ENCODE measurements around the gene EFCAB12. TPM values are rescaled to one million over a fixed set of nuclear protein-coding genes. Genes with fewer than 3 reads are reported as not detected.

Gene EFCAB12
- total RNA-seq, 2 donors from 2014 or later = 6.2 to 13.7 TPM

DNA sequence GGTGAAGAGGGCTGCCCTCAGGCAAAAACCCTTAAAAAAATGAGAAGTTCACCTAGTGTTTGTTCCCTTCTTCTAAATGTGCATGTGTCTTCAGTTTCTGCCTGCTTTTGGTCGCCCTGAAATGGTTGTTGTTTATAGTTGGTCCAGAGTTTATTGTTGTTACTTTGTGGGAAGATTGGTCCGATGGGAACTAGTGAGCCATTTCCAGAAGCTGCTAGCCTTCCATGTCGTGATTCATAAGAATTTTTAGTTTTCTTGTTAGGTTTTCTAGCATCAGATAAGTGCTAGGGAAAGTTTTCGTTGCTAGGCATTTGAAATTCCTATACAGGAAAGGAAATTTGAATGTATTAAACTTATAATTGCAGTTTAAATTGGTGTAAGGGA is 45.3 kb upstream of the EFCAB12 start:
- Histone ChIP-seq H3K27ac (no peak overlapping the region), H3K9me3 (no peaks in the 10 kb centered on the region), H3K27me3 (replicated peaks; ENCODE audit: insufficient read depth) (no peaks in the 10 kb centered on the region), H3K36me3 (no peaks in the 10 kb centered on the region), H3K4me3 (no peak overlapping the region), H3K4me1 (replicated peaks) (no peaks in the 10 kb centered on the region)
- intact Hi-C loops (cut with DNase I) = no loop called here
- no peak for TF ChIP-seq CTCF (IDR thresholded peaks at IDR 0.05)
- no peak for TF ChIP-seq POLR2AphosphoS5 (IDR thresholded peaks at IDR 0.05)
- TF ChIP-seq POLR2A (IDR thresholded peaks at IDR 0.05) = no peak
- no peak for DNase-seq (ENCODE audit: low spot score)
- 80% methylated on average over 4 of the region's 4 CpGs for WGBS

GRCh38 chr3:129473067-129473768 is 44.8 kb upstream of the EFCAB12 start:
- intact Hi-C loops (cut with DNase I) = no loop called here
- H3K36me3 ChIP-seq = no peaks in the 10 kb centered on the region
- WGBS = 83% methylated on average over 4 of the region's 4 CpGs
- no peak overlapping the region for H3K27ac ChIP-seq
- no peaks in the 10 kb centered on the region for H3K27me3 ChIP-seq (replicated peaks; ENCODE audit: insufficient read depth)
- no peak for DNase-seq (ENCODE audit: low spot score)
- H3K9me3 ChIP-seq = no peaks in the 10 kb centered on the region
- H3K4me3 ChIP-seq = no peak overlapping the region
- no peaks in the 10 kb centered on the region for H3K4me1 ChIP-seq (replicated peaks)
- TF ChIP-seq POLR2A (IDR thresholded peaks at IDR 0.05) (no peak), CTCF (IDR thresholded peaks at IDR 0.05) (no peak), POLR2AphosphoS5 (IDR thresholded peaks at IDR 0.05) (no peak)

DNA sequence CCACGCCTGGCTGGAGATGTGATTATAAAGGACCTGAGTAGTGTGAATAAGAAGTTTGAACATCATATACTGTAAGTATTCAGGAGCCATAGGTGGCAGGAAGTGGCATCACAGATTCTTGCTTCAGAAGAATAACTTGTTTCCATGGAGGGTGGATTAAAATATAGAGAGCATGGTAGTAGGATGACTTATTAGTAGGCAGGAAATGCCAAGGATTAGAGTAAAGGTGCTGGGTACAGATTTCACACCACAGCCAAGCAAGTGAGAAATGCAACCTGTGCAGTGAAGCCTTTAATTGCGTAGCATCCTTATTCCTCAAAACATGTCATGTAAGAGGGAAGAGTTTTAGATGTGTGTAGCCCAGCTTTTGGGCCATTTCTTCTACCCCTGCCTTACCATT is 42.4 kb upstream of the EFCAB12 start:
- Histone ChIP-seq H3K27me3 (replicated peaks; ENCODE audit: insufficient read depth) (no peaks in the 10 kb centered on the region), H3K4me3 (no peak overlapping the region), H3K27ac (no peak overlapping the region), H3K4me1 (replicated peaks) (no peaks in the 10 kb centered on the region), H3K36me3 (no peaks in the 10 kb centered on the region), H3K9me3 (no peaks in the 10 kb centered on the region)
- intact Hi-C loops (cut with DNase I) = no loop called here
- TF ChIP-seq POLR2A (IDR thresholded peaks at IDR 0.05) (no peak), POLR2AphosphoS5 (IDR thresholded peaks at IDR 0.05) (no peak), CTCF (IDR thresholded peaks at IDR 0.05) (no peak)
- DNase-seq (ENCODE audit: low spot score) = no peak
- 96% methylated on average over 2 of the region's 2 CpGs for WGBS

DNA sequence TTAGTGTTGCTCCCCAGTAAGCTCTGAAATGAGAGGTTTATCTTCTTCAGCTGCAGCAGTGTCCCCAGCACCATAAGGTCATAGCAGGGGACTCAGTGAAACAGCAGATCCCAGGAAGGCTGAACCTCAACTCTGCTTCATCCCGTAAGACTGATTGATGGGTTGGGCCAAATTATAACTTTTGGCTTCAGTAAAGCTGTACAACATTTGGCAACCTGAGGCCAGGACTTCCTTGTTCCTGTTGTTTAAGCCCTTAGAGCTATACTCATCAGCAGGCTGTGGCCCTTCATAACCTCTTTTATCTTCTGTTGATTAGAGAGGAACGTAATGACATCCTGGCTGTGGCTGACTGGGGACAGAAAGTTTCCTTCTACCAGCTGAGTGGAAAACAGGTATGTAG is 40.6 kb upstream of the EFCAB12 start:
- H3K36me3 ChIP-seq = no peaks in the 10 kb centered on the region

More for the DNA sequence above, 40.6 kb upstream of the EFCAB12 start:
- Histone ChIP-seq H3K4me3 (no peak overlapping the region), H3K9me3 (no peaks in the 10 kb centered on the region), H3K27ac (no peak overlapping the region), H3K4me1 (replicated peaks) (no peaks in the 10 kb centered on the region), H3K27me3 (replicated peaks; ENCODE audit: insufficient read depth) (no peaks in the 10 kb centered on the region)
- no peak for DNase-seq (ENCODE audit: low spot score)
- whole genome bisulfite sequencing = 48% methylated on average over 2 of the region's 2 CpGs
- intact Hi-C loops (cut with DNase I) = no loop called here
- TF ChIP-seq CTCF (IDR thresholded peaks at IDR 0.05) (no peak), POLR2AphosphoS5 (IDR thresholded peaks at IDR 0.05) (no peak), POLR2A (IDR thresholded peaks at IDR 0.05) (no peak)
